Activated CD4-positive, alpha-beta T cell treated with anti-CD3 and anti-CD28 coated beads, Interleukin-2, Interleukin-4, amounts not matched to agents 100 ng/mL and 50 ng/mL, durations not matched to agents 16 hours and 8 hours (primary cell): Measurements from ENCODE around the gene GPRC5C.
"Not testable (repeated sequence)": the region's sequence is repeated elsewhere in the genome, so short reads cannot be mapped to it uniquely, and the experiment has no call there.

Experiments used
- DNase-seq: peaks from one replicate; pipeline ENCODE4 v3.0.0-alpha.2; 2020; ENCODE audit warnings: low spot score

GPRC5C gene

GRCh38 chr17:74474043-74474792, 42.3 kb downstream of the GPRC5C start:
- DNase-seq: no peak

DNA sequence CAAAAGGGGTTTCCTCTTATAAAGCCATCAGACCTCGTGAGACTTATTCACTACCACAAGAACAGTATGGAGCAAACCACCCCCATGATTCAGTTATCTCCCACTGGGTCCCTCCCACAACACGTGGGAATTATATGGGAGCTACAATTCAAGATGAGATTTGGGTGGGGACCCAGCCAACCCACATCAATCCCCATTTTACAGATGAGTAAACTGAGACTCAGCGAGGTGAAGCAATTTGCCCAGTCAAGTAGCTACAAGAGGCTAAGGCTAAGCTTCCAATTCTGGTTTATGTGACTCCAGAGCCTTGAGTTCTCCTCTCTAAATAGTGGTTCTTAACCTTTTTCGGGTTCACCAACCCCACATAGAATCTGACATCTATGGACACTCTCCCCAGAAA, 43.3 kb downstream of the GPRC5C start:
- no peak for DNase-seq

GRCh38 chr17:74477411-74477810, 45.5 kb downstream of the GPRC5C start:
- no peak for DNase-seq

DNA sequence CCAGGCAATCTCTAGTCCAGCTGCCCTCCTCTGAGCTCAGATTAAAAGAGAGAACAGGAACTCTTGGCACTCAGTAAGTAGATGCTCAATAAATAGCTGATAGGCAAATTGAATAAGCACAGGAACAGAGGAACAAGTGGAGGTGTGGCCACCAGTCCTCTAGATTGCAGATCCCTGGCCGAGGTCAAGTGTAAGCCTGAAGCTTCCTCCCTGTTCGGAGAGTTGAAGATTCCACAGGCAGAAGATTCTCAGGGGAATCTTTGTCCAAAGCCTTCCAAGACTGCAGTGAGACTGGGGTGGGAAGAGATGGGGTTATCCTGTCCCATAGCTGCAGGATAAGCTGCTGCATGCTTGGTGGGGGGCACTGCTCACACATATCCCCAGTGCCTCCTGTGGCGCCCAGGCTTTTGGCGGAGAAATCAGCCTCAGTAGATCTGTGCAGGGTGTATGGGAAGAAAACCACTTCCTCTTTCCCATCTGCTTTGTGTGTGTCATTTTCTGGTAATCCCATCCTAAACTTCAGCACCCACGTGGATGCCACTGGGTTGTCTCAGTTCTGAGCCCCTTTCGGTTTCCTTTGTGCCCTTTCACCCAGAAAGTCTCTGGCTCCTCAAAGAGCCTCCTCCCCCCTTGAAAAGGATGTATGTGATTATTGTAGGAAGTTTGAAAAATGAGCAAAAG, 46.7 kb downstream of the GPRC5C start:
- DNase-seq: peak; percentile 60

- DNase-seq: no peak
Observed at GRCh38 chr17:74480290-74480689, 48.4 kb downstream of the GPRC5C start.

- DNase-seq: no peak
Observed at GRCh38 chr17:74481621-74482020, 49.7 kb downstream of the GPRC5C start.

GRCh38 chr17:74484066-74484465, 52.2 kb downstream of the GPRC5C start:
- DNase-seq: no peak

DNA sequence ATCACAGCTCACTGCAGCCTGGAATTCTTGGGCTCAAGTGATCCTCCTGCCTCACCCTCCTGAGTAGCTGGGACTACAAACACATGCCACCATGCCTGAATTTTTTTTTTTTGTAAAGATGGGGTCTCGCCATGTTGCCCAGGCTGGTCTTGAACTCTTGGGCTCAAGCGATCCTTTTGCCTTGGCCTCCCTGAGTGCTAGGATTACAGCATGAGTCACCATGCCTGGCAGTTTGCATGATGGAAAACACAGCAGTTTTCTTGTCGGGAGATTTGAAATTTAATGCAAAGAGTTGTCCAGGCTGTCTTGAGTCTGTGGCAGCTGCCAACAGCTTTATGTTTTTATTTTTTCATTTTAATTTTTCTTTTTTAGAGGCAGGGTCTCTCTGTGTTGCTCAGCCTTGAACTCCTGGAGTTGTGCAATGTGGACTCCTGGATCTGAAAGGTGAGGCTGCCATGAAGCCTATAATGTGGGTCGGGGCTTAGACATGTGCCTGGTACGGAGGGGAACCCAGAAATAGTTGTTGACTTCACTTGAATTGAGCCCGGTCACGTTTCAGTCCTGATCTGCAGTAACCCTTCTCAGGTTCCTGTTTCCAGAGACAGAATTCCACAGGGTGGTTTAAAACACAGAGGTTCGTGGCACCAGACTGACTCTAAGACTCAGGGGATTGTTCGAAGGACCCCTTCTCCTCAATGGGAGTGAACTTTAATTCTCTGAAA, 53.3 kb downstream of the GPRC5C start:
- no peak for DNase-seq

- DNase-seq: no peak
Observed at GRCh38 chr17:74485841-74486240, 54.0 kb downstream of the GPRC5C start.

DNA sequence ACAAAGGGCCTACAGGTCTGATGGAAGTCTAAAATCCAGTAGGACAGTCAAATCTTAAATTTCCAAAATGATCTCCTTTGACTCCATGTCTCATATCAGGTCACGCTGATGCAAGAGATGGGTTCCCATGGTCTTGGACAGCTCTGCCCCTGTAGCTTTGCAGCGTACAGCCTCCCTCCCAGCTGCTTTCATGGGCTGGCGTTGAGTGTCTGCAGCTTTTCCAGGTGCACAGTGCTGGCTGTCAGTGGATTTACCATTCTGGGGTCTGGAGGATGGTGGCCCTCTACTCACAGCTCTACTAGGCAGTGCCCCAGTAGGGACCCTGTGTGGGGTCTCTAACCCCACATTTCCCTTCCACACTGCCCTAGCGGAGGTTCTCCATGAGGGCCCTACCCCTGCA, 56.4 kb downstream of the GPRC5C start:
- DNase-seq: not testable (repeated sequence)

GRCh38 chr17:74490716-74491115, 58.8 kb downstream of the GPRC5C start:
- no peak for DNase-seq

DNA sequence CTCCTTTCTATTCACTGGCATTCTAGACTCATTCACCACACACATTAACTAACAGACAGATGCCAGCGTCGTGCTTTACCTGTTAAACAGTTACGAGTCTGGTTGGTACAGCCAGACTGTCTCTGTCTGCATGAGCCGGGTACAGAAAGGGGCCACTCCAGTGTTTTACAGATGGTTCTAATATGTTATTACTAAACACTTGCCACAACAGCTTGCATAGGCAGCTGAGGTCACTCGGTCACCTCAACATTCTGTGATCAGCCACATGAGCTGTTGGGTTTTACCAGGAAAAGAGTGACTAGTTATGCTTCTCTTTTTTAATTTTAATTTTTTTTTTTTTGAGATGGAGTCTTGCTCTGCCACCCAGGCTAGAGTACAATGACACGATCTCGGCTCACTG, 59.7 kb downstream of the GPRC5C start:
- DNase-seq: no peak

- peak; percentile 66 for DNase-seq
Observed at GRCh38 chr17:74493331-74493833, 61.5 kb downstream of the GPRC5C start.
